ENCODE measurements around the gene TINAG. TPM values are rescaled to one million over a fixed set of nuclear protein-coding genes. Genes with fewer than 3 reads are reported as not detected.

Gene TINAG, protein sequence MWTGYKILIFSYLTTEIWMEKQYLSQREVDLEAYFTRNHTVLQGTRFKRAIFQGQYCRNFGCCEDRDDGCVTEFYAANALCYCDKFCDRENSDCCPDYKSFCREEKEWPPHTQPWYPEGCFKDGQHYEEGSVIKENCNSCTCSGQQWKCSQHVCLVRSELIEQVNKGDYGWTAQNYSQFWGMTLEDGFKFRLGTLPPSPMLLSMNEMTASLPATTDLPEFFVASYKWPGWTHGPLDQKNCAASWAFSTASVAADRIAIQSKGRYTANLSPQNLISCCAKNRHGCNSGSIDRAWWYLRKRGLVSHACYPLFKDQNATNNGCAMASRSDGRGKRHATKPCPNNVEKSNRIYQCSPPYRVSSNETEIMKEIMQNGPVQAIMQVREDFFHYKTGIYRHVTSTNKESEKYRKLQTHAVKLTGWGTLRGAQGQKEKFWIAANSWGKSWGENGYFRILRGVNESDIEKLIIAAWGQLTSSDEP
- not detected in 2 replicates for total RNA-seq (ENCODE audit: low replicate concordance)

DNA sequence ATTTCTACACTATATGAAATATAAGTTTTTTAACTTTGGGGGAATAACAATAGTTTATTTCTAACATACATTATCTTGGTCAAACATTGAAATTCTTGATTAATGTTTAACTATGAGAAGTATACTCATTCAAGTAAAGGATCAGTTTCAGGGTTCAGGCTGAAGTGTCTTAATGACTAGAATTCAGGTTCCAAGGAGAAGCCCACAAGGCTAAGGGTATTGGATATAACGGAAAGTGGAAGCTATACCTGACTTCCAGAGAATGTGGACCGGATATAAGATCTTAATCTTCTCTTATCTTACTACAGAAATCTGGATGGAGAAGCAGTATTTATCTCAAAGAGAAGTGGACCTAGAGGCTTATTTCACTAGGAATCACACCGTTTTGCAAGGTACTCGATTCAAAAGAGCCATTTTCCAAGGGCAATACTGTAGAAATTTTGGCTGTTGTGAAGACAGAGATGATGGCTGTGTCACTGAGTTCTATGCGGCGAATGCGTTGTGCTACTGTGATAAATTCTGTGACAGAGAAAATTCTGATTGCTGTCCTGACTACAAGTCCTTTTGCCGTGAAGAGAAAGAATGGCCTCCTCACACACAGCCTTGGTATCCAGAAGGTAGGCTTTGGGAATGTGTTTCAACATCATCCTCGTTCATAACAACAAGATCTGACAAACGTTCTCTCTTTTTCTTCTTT is at the start of gene TINAG:
TINAG (plus strand) TSS at position 153 of the 697 bp plus-strand sequence; CDS start at position 263, 110 bp downstream.
- DNase-seq (ENCODE audit: low spot score) = no peak
- no peaks in the 10 kb centered on the region for H3K36me3 Mint-ChIP-seq
- peak within 1 kb of the TSS; percentile 54 for H2AFZ ChIP-seq (replicated peaks)

DNA sequence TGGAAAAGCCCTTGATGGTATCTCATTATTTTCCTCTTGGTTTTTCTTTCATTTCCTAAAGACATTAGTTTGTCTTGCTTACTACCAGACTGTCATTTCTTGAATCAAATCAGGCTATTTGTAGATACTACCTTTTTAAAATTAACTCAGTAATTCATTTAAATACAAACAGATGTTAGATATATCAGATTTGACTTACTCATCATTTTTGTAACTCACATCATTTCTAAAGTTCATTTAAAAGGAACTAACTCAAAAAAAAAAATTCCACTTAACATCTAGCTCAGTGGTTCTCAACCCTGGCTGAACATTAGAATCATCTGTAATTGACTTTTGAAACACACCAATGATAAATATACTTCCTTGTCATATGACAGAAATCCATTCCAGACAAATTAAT is 48.2 kb upstream of the TINAG start:
- no peak overlapping the region for H3K4me2 ChIP-seq
- no peaks in the 10 kb centered on the region for H3K27me3 Mint-ChIP-seq (ENCODE audit: insufficient read depth, low read depth)
- H3K4me3 Mint-ChIP-seq = no peak overlapping the region
- no peaks in the 10 kb centered on the region for H3F3A ChIP-seq (ENCODE audit: low read depth)
- no peaks in the 10 kb centered on the region for H4K20me1 ChIP-seq (ENCODE audit: low read depth)
- H3K9me3 Mint-ChIP-seq = no peaks in the 10 kb centered on the region
- H3K79me2 ChIP-seq (ENCODE audit: low read depth) = no peaks in the 10 kb centered on the region
- no peak overlapping the region for H3K9ac ChIP-seq
- DNase-seq (ENCODE audit: low spot score) = no peak
- no peaks in the 10 kb centered on the region for H3K27me3 ChIP-seq
- no peaks in the 10 kb centered on the region for H3K36me3 ChIP-seq
- no peaks in the 10 kb centered on the region for H3K9me3 ChIP-seq (ENCODE audit: low read depth)
- peaks cover 9% of the 10 kb centered on the region for H3K4me1 ChIP-seq
- H3K4me3 ChIP-seq = no peak overlapping the region
- no peak overlapping the region for H2AFZ ChIP-seq (replicated peaks)
- TF ChIP-seq, protein P1, sequence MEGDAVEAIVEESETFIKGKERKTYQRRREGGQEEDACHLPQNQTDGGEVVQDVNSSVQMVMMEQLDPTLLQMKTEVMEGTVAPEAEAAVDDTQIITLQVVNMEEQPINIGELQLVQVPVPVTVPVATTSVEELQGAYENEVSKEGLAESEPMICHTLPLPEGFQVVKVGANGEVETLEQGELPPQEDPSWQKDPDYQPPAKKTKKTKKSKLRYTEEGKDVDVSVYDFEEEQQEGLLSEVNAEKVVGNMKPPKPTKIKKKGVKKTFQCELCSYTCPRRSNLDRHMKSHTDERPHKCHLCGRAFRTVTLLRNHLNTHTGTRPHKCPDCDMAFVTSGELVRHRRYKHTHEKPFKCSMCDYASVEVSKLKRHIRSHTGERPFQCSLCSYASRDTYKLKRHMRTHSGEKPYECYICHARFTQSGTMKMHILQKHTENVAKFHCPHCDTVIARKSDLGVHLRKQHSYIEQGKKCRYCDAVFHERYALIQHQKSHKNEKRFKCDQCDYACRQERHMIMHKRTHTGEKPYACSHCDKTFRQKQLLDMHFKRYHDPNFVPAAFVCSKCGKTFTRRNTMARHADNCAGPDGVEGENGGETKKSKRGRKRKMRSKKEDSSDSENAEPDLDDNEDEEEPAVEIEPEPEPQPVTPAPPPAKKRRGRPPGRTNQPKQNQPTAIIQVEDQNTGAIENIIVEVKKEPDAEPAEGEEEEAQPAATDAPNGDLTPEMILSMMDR (IDR thresholded peaks at IDR 0.05) = no peak
- TF ChIP-seq EZH2 (IDR thresholded peaks at IDR 0.05) (no peak), EZH2phosphoT487 (IDR thresholded peaks at IDR 0.05) (no peak)
- H3K36me3 Mint-ChIP-seq = no peaks in the 10 kb centered on the region
- no peak overlapping the region for H3K27ac Mint-ChIP-seq
- no peak overlapping the region for H3K27ac ChIP-seq
- peaks cover 4% of the 10 kb centered on the region for H3K4me1 Mint-ChIP-seq

More for the DNA sequence above, at the start of gene TINAG:
- no peak within 1 kb of the TSS for H3K4me3 Mint-ChIP-seq
- no peaks in the 10 kb centered on the region for H3F3A ChIP-seq (ENCODE audit: low read depth)
- H3K27ac ChIP-seq = no peak within 1 kb of the TSS
- H3K4me3 ChIP-seq = no peak within 1 kb of the TSS
- no peaks in the 10 kb centered on the region for H3K36me3 ChIP-seq
- no peak within 1 kb of the TSS for H3K9ac ChIP-seq
- TF ChIP-seq, protein P1 (IDR thresholded peaks at IDR 0.05) = no peak
- TF ChIP-seq EZH2phosphoT487 (IDR thresholded peaks at IDR 0.05) = no peak
- TF ChIP-seq EZH2 (IDR thresholded peaks at IDR 0.05) = no peak
- no peaks in the 10 kb centered on the region for H3K79me2 ChIP-seq (ENCODE audit: low read depth)
- H3K9me3 Mint-ChIP-seq = no peaks in the 10 kb centered on the region
- H3K4me1 Mint-ChIP-seq = no peaks in the 10 kb centered on the region
- no peak within 1 kb of the TSS for H3K27ac Mint-ChIP-seq
- no peaks in the 10 kb centered on the region for H4K20me1 ChIP-seq (ENCODE audit: low read depth)
- H3K4me2 ChIP-seq = no peak within 1 kb of the TSS
- no peaks in the 10 kb centered on the region for H3K4me1 ChIP-seq
- H3K27me3 ChIP-seq = no peaks in the 10 kb centered on the region
- H3K9me3 ChIP-seq (ENCODE audit: low read depth) = no peaks in the 10 kb centered on the region
- no peaks in the 10 kb centered on the region for H3K27me3 Mint-ChIP-seq (ENCODE audit: insufficient read depth, low read depth)

DNA sequence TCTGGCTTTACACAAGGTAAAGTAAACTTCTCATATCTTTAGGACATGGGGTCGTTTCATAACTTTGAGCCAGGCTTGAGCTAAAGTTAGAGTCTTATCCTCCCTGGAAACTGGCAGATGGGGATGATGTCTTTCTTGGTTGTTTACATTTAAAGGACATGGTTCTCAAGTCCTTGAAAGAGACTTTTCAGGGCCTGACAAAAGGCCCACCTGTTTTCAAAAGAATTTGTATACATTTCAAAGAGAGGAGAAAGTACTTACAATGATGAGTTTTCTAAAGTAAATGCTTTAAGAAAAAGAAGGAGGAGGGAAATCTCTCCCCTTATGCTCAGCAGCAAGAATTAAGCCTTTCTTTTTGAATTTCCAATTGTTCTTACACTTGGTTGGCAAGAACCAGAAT is 45.7 kb upstream of the TINAG start:
- no peak overlapping the region for H3K4me3 ChIP-seq
- peaks cover 9% of the 10 kb centered on the region for H3K4me1 ChIP-seq
- H2AFZ ChIP-seq (replicated peaks) = no peak overlapping the region
- no peak overlapping the region for H3K4me3 Mint-ChIP-seq
- H3F3A ChIP-seq (ENCODE audit: low read depth) = no peaks in the 10 kb centered on the region
- H3K4me2 ChIP-seq = no peak overlapping the region
- no peaks in the 10 kb centered on the region for H3K4me1 Mint-ChIP-seq
- no peaks in the 10 kb centered on the region for H3K9me3 ChIP-seq (ENCODE audit: low read depth)
- H3K9me3 Mint-ChIP-seq = no peaks in the 10 kb centered on the region
- H3K79me2 ChIP-seq (ENCODE audit: low read depth) = no peaks in the 10 kb centered on the region
- no peak overlapping the region for H3K27ac Mint-ChIP-seq
- H3K27ac ChIP-seq = no peak overlapping the region
- peak; percentile 13 for DNase-seq (ENCODE audit: low spot score)
- H3K36me3 Mint-ChIP-seq = no peaks in the 10 kb centered on the region
- H3K27me3 Mint-ChIP-seq (ENCODE audit: insufficient read depth, low read depth) = no peaks in the 10 kb centered on the region
- H4K20me1 ChIP-seq (ENCODE audit: low read depth) = no peaks in the 10 kb centered on the region
- H3K36me3 ChIP-seq = no peaks in the 10 kb centered on the region
- TF ChIP-seq EZH2 (IDR thresholded peaks at IDR 0.05) = no peak
- TF ChIP-seq, protein P1 (IDR thresholded peaks at IDR 0.05) = no peak
- no peak for TF ChIP-seq EZH2phosphoT487 (IDR thresholded peaks at IDR 0.05)
- no peak overlapping the region for H3K9ac ChIP-seq
- H3K27me3 ChIP-seq = no peaks in the 10 kb centered on the region
